Right cardiac atrium (tissue), 5 donors: ENCODE data around the gene LTBP2. TPM values are rescaled to one million over a fixed set of nuclear protein-coding genes. Genes with fewer than 3 reads are reported as not detected.
A peak's percentile ranks its signal among the peaks of the same experiment; 100 is the strongest.

Experiments used
- ATAC-seq, 2 donors: fragments of 200-7000 bp; cut with Tn5 transposase; one replicate each; pipeline versions ENCODE4 v1.8.0 to v1.9.1; 2020; ENCODE audit warnings: moderate library complexity in 2 of 2, mild to moderate bottlenecking in 1 of 2
- DNase-seq, 3 donors: peaks; one replicate each; pipeline ENCODE4 v3.0.0-alpha.2; 2020
- H3K27ac ChIP-seq: one replicate; pipeline ENCODE4 v1.5.1; 2013; ENCODE audit warnings: mild to moderate bottlenecking, low read length, control low read depth, moderate library complexity
- H3K27me3 ChIP-seq: one replicate; pipeline ENCODE4 v1.6.1; 2013; ENCODE audit not compliant: control insufficient read depth, insufficient read depth
- H3K4me1 ChIP-seq: one replicate; pipeline ENCODE4 v1.6.1; 2013; ENCODE audit warnings: low read length; ENCODE audit not compliant: control insufficient read depth, insufficient read depth
- H3K4me3 ChIP-seq: one replicate; pipeline ENCODE4 v1.5.1; 2013; ENCODE audit warnings: low read length, control low read depth
- H3K9me3 ChIP-seq: one replicate; pipeline ENCODE4 v1.6.1; 2013; ENCODE audit warnings: low read length; ENCODE audit not compliant: control insufficient read depth
- WGBS: extraction: QIAGEN DNeasy Blood & Tissue Kit; methylation state at CpG from one replicate; pipeline ENCODE4 v1.1.7; 2013; 5-methylcytosine and 5-hydroxymethylcytosine counted together
- intact Hi-C, 4 donors: fragments of 100-400 bp; cut with DNase I; formaldehyde crosslinking; loops; one replicate each; pipeline versions ENCODE4 v1.11.0 to v1.14.0; 2022 to 2023
- polyA plus RNA-seq: library from polyadenylated mRNA; stranded (reverse); fragments of 200-250 nt; gene quantifications from one replicate; pipeline ENCODE4 v1.2.3, GENCODE V29; 2013
- total RNA-seq, 4 donors: library from RNA; stranded (reverse); fragmentation: NEBNext Ultra II Directional; extraction: Animal tissue kit (Norgen Biotek cat#: 25700); gene quantifications; one replicate each; pipeline ENCODE4 v1.2.1, GENCODE V29; 2021
- donor health status: healthy with polysubstance abuse.
- donor health status: DM: no; HTN: yes; CAD: no.
- donor health status: DM: no; HTN: no; CAD: no.
- donor health status: DM: no; HTN: yes; CAD: no; lungs with severe emphysema.
- donor health status: DM: yes; HTN: yes; CAD: no.

LTBP2 gene
- total and polyA plus RNA-seq, 5 donors, result 3.4 to 46.0 (median 22.0) TPM

DNA sequence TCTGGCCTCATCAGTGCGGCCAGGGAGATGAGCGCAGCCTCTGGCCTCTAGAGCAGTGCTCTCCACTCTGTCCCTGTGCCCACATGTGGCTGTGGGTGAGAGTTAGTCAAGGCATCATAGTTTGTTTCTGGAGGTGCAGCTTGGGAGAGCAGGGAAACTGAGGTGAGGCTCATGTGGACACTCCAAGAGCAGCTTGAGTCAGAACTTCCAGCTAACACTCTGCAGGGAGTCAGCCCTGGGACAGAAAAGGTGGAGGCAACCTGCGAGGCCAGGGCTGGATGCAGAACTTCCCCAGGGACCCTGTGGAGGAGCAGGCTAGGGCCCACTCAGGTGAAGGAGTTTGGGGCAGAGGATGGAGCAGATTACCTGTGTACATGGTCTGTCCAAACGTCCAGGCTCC lies 107.6 kb downstream of the LTBP2 start:
- no peaks in the 10 kb centered on the region for H3K27me3 ChIP-seq
- H3K4me3 ChIP-seq, result no peak overlapping the region
- ATAC-seq (no peak), DNase-seq (no peak)
- no peaks in the 10 kb centered on the region for H3K4me1 ChIP-seq
- 86% methylated on average over 4 of the region's 4 CpGs for WGBS
- H3K9me3 ChIP-seq, result no peaks in the 10 kb centered on the region
- intact Hi-C loops, result loop anchor here in 3 of 4 donors (5.0 to 10.0 kb wide), 2 partner anchors 108 to 110 kb away; partner anchors contain the start of gene LTBP2 (in 3 of the 3)
- H3K27ac ChIP-seq, result no peak overlapping the region

DNA sequence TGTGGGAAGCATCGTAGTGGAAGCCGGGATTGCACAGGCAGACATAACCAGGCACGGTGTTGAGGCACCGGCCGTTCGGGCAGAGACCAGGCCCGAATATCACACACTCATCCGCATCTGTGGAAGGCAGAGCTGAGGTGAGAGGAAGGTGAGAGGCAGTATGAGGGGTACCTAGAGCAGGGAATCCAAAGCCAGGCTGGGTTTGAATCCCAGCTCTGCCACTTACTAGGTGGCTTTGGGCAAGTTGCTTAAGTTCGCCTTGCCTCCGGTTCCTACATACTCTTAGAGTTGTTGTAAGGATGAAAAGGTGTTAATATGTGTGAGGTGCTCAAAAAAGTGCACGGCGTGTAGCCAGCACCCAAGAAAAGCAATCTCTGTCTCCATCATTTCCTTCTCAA lies 108.1 kb downstream of the LTBP2 start:
- ATAC-seq, result no peak
- H3K9me3 ChIP-seq, result no peaks in the 10 kb centered on the region
- peak in 1 of 3 donors; percentile 13 for DNase-seq
- H3K27me3 ChIP-seq, result no peaks in the 10 kb centered on the region
- intact Hi-C loops, result loop anchor here in 3 of 4 donors (5.0 to 10.0 kb wide), 2 partner anchors 108 to 111 kb away; partner anchors contain the start of gene LTBP2 (in 3 of the 3)
- no peak overlapping the region for H3K4me3 ChIP-seq
- H3K27ac ChIP-seq, result no peak overlapping the region
- H3K4me1 ChIP-seq, result no peaks in the 10 kb centered on the region
- WGBS, result 93% methylated on average over 12 of the region's 12 CpGs

DNA sequence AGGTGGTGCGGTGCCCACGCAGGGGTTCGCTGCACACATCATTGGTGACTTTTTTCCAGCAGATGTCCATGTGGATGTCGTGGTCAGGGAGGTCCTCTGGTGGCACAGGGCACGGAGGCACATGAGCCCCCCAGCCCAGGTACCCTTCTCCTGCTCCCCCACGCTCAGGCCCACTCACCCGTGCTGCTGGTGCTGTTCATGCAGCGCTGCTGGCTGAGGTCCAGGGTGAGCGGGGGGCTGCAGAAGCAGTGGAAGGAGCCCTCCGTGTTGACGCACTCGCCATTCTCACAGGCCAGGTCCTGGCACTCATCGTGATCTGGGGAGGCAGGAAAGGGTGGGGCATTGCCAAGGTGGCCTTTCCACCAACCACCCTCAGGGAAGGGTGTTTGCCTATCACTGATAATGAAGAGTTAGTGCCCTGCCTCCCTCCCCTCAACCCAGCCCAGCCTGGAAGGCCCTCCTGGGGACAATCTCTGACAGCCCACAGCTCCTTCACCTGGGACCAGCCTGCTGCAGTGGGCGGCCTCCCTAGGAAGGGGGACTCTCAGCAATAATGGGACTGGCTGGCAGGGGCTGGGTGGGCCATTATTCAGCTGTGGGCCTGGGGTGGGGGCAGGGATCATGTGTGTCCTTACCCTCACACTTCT lies 108.6 kb downstream of the LTBP2 start:
- no peak for ATAC-seq
- intact Hi-C loops, result loop anchor here in 3 of 4 donors (5.0 to 10.0 kb wide), 2 partner anchors 109 to 111 kb away; partner anchors contain the start of gene LTBP2 (in 3 of the 3)
- DNase-seq, result peak in 2 of 3 donors; percentile 57 to 72
- Histone ChIP-seq H3K4me1 (no peaks in the 10 kb centered on the region), H3K4me3 (no peak overlapping the region), H3K9me3 (no peaks in the 10 kb centered on the region), H3K27ac (no peak overlapping the region), H3K27me3 (no peaks in the 10 kb centered on the region)
- WGBS, result 85% methylated on average over 14 of the region's 14 CpGs

GRCh38 chr14:74502236-74503019 lies 109.6 kb downstream of the LTBP2 start:
- Histone ChIP-seq H3K9me3 (no peaks in the 10 kb centered on the region), H3K27me3 (no peaks in the 10 kb centered on the region), H3K4me3 (no peak overlapping the region), H3K4me1 (no peaks in the 10 kb centered on the region), H3K27ac (no peak overlapping the region)
- DNase-seq (peak in 2 of 3 donors; percentile 39 to 43), ATAC-seq (peak; percentile 35)
- WGBS, result 81% methylated on average over 21 of the region's 21 CpGs
- intact Hi-C loops, result loop anchor here in 3 of 4 donors (5.0 to 10.0 kb wide), 2 partner anchors 110 to 112 kb away; partner anchors contain the start of gene LTBP2 (in 3 of the 3)

- Histone ChIP-seq H3K4me3 (no peak overlapping the region), H3K27me3 (no peaks in the 10 kb centered on the region), H3K4me1 (no peaks in the 10 kb centered on the region), H3K9me3 (no peaks in the 10 kb centered on the region), H3K27ac (no peak overlapping the region)
- WGBS, result 65% methylated on average over 5 of the region's 5 CpGs
- ATAC-seq, result no peak
- no peak for DNase-seq
- intact Hi-C loops, result loop anchor here in 3 of 4 donors (5.0 to 10.0 kb wide), 2 partner anchors 111 to 113 kb away; partner anchors contain the start of gene LTBP2 (in 3 of the 3)
Measured at GRCh38 chr14:74501691-74502090, 110.3 kb downstream of the LTBP2 start.

DNA sequence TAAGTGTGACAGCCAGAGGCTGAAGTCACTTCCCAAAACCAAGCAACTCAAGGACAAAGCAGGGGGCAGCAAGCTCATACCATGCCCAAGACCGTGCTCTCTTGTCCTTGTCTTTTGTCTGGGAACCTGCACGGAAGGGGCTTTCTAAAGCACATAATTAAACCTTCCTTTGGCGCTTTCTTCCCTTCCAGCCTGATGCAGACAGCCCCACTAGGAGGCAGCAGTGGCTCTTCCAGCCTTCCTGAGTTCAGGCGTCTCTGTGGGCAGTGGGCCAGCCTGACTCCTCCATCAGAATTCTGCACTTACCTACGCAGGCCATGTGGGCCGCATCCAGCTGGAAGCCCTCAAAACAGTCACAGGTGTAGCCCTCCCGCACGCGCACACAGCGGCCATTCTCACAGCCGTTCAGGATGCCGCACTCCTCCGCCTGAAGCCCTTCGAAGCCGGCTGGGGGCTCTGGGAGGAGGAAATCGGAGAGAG lies 110.9 kb downstream of the LTBP2 start:
- 39% methylated on average over 16 of the region's 16 CpGs for WGBS
- intact Hi-C loops, result loop anchor here in 3 of 4 donors (5.0 to 10.0 kb wide), 2 partner anchors 111 to 114 kb away; partner anchors contain the start of gene LTBP2 (in 3 of the 3)
- H3K27ac ChIP-seq, result no peak overlapping the region

DNA sequence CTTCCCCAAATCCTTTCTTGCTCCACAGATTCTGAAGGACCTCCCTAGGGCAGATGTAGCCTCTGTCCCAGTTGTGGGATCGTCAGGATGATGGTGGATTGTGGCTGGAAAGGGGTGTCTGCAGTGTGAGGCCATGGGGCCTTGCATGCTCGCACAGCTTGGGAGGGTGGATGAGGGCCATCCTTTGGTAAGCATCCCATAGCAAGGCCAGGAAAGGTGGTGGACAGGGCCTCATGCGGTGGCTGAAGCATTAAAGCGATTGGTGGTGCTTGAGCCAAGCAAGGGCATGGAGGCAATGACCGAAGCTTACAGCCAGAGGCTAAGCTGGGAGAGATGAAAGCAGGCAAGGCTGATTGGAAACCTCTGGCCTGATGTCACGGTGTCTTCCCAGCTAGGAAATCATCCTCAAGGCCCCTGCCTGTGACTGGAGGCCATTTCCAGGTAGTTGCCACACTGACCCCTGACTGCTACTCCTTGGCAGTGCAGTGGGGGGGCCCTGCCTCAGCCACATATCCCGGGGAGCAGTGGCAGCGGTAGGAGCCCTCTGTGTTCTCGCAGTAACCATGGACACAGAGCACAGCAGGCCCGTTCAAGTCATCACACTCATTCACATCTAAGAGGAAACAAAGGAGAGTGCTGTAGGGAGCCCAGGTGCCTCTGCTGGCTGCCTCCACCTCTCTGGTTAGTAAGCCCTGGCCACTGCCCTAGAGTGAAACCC lies 111.5 kb downstream of the LTBP2 start:
- H3K27ac ChIP-seq, result no peak overlapping the region
- peak; percentile 3 to 9 for ATAC-seq
- intact Hi-C loops, result loop anchor here in 3 of 4 donors (5.0 to 10.0 kb wide), 2 partner anchors 112 to 114 kb away; partner anchors contain the start of gene LTBP2 (in 3 of the 3)

More for the DNA sequence above, 110.9 kb downstream of the LTBP2 start:
- Histone ChIP-seq H3K9me3 (no peaks in the 10 kb centered on the region), H3K27me3 (no peaks in the 10 kb centered on the region), H3K4me3 (no peak overlapping the region), H3K4me1 (no peaks in the 10 kb centered on the region)
- DNase-seq, result peak; percentile 85 to 94 (median 90)
- peak; percentile 55 to 69 for ATAC-seq

DNA sequence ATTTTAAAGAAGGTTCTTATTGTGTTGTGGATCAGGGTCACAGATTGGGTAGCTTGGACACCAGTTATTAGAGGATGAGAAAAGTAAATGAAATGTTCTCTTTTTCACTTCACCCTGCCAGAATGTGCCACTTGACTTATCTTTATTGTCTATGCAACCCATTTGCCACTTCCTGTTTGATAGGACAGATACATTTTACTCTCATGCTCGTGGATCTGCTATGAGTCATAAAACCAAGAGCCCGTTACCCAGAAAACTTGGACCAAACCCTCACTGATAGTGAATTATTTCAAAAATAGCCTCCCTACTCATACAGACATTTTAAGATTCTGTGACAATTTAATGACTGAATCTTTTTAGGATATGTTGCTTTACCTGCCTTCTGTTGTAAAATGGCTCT lies 116.7 kb downstream of the LTBP2 start:
- no peaks in the 10 kb centered on the region for H3K27me3 ChIP-seq
- H3K27ac ChIP-seq, result no peak overlapping the region
- H3K9me3 ChIP-seq, result no peaks in the 10 kb centered on the region
- WGBS, result 23% methylated on average over 2 of the region's 2 CpGs
- no peak for ATAC-seq
- H3K4me1 ChIP-seq, result peaks cover 1% of the 10 kb centered on the region
- intact Hi-C loops, result no loop called here
- H3K4me3 ChIP-seq, result no peak overlapping the region
- DNase-seq, result no peak

More for the DNA sequence above, 111.5 kb downstream of the LTBP2 start:
- WGBS, result 86% methylated on average over 10 of the region's 10 CpGs
- DNase-seq, result peak in 1 of 3 donors; percentile 29
- Histone ChIP-seq H3K4me1 (no peaks in the 10 kb centered on the region), H3K9me3 (no peaks in the 10 kb centered on the region), H3K4me3 (no peak overlapping the region), H3K27me3 (no peaks in the 10 kb centered on the region)

- peak; percentile 100 for DNase-seq
- ATAC-seq, result peak; percentile 98
- under 1% methylated on average over 73 of the region's 73 CpGs for WGBS
- intact Hi-C loops, result no loop called here
- no peaks in the 10 kb centered on the region for H3K9me3 ChIP-seq
- H3K4me1 ChIP-seq, result peaks cover 1% of the 10 kb centered on the region
- H3K27ac ChIP-seq, result peak within 1 kb of the TSS; percentile 94
- no peaks in the 10 kb centered on the region for H3K27me3 ChIP-seq
- H3K4me3 ChIP-seq, result peak within 1 kb of the TSS; percentile 85
Measured at GRCh38 chr14:74493343-74494261, 118.4 kb downstream of the LTBP2 start, which contains the start of gene ISCA2. TSS of gene ISCA2 (plus strand) at chr14:74493765. CDS start at chr14:74493775, 10 bp downstream.
